Cortex of kidney (tissue), 1 donor: ENCODE measurements around the gene SRXN1.
"Not testable (repeated sequence)": the region's sequence is repeated elsewhere in the genome, so short reads cannot be mapped to it uniquely, and the experiment has no call there.

Experiments used
- DNase-seq: peaks from one replicate; lab custom pipeline; 2025; lab: John Stamatoyannopoulos, UW

The SRXN1 gene

GRCh38 chr20:653110-653589 lies at the start of gene SRXN1:
Gene SRXN1, minus strand, starts transcription at chr20:653200. Its CDS starts 15 bp downstream, at chr20:653185.
- peak; percentile 36 for DNase-seq

- no peak for DNase-seq
These were observed 48.6 kb upstream of the SRXN1 start for GRCh38 chr20:701401-702129.

- DNase-seq: no peak
These were observed 46.9 kb upstream of the SRXN1 start for GRCh38 chr20:699811-700338.

GRCh38 chr20:699342-699741 lies 46.3 kb upstream of the SRXN1 start:
- DNase-seq: no peak

GRCh38 chr20:698276-698675 lies 45.3 kb upstream of the SRXN1 start:
- no peak for DNase-seq

GRCh38 chr20:697826-698225 lies 44.8 kb upstream of the SRXN1 start:
- no peak for DNase-seq

- DNase-seq: no peak
These were observed 42.3 kb upstream of the SRXN1 start for GRCh38 chr20:695165-695866.

GRCh38 chr20:694496-694895 lies 41.5 kb upstream of the SRXN1 start:
- no peak for DNase-seq

GRCh38 chr20:693786-694185 lies 40.8 kb upstream of the SRXN1 start:
- not testable (repeated sequence) for DNase-seq

GRCh38 chr20:692044-692443 lies 39.0 kb upstream of the SRXN1 start:
- no peak for DNase-seq

- no peak for DNase-seq
These were observed 36.9 kb upstream of the SRXN1 start for GRCh38 chr20:689947-690346.

GRCh38 chr20:689348-689747 lies 36.3 kb upstream of the SRXN1 start:
- DNase-seq: no peak

DNA sequence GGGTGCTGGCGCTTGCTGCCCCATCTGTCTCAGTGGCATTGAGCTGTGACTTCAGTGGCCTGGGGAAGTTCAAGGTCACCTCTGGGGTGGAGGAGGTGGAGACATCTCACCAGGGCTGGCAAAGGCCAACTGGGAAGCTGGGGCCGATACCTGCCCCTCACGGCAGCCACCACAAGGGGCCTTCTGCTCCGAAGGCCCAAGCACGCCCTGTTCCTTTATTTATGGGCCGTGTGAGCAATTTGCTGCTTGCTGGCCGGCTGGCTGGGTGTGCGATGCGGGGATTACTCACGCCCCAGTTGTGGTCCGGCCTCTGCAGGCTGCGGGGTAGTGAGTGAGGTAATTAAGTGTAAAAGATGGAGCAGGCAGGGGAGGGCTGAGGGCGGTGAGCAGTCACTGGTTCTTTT lies 35.8 kb upstream of the SRXN1 start:
- no peak for DNase-seq

- DNase-seq: no peak
These were observed 34.6 kb upstream of the SRXN1 start for GRCh38 chr20:687468-688203.

- DNase-seq: no peak
These were observed 31.8 kb upstream of the SRXN1 start for GRCh38 chr20:684676-685319.

GRCh38 chr20:682123-682522 lies 29.1 kb upstream of the SRXN1 start:
- DNase-seq: no peak

DNA sequence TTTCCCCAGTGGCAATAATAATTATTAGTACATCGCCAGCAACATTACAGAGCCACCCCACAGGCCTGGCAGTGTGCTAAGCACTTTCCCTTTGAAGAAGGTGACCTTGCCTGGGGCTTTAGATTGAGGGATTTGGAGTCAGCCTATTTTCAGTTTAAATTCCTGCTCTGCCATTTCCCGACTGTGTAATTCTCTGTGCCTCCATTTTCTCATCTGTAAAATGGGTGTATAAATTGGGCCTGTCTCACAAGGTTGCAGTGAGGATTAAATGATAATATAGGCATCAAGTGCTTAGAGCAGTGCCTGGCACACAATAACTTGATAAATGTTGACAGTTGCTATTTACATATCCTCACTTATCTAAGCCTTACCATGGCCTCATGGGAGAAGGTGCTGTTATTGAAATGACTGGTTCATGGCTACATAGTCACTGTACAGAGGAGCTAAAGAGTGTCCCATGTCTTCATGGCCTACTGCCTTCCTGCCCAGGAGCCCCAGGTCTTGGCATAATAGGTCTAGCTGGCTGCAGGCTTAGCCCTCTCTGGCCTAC lies 27.7 kb upstream of the SRXN1 start:
- DNase-seq: no peak

DNA sequence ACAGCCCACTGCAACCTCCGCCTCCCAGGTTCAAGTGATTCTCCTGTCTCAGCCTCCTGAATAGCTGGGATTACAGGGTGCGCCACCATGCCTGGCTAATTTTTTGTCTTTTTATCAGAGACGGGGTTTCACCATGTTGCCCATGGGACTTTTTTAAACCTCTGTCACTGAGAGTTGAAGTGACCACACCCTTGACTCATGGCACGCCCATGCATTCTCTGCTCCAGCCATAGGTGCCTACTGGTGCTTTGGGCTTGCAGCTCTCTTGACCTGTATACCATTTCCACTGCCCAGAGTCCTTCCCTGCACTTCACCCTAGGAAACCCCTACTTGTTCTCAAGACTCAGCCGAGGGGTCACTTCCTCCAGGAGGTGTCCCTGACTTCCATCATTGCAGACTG lies 25.0 kb upstream of the SRXN1 start:
- no peak for DNase-seq

DNA sequence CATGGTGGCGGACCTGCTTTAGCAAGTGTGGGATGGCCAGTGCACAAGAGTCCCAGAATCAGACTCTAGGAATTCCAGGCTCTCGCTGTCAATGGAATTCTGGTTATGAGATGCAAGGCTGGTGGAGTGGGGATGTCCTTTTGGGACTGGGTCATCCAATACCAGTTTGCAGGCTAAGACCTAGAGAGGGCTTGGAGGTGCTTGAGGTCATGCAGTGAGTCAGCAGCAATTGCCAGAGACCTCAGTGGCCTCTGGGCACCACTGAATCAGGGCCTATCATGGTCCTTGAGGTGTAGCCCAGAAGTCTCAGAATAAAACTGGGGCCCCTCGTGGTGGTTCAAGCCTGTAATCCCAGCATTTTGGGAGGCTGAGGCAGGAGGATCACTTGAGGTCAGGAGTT lies 24.0 kb upstream of the SRXN1 start:
- no peak for DNase-seq

DNA sequence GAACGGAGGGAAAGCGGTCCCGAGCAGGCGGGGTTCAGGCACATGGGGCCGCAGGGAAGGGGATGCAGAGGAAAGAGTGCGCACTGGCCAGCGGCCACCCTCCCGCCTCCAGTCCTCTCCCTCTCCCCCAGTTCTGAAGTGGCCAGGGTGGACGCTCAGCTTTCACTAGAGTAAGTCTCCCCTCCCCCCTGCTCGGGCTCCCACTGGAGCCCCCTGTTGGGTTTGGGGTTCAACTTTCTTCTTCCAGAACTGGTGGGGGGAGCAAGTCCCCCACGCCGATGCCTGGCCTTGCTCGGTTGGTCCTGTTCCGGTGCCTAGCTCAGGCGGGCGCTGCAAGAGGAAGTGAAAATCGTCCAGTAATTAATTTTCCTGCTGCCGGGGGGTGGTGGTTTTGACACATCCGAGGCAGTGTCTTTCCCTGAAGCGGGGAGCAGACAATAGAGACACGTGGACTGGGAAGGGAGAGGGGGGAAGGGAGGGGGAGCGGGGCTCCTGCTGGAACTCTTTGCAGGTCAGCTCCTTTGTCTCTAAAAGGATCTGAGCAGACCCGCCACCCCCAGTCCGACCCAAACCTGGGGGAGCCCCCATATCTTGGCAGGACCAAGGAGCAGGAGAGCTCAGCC lies 23.4 kb upstream of the SRXN1 start:
- DNase-seq: no peak
